Measurements from ENCODE around the gene GAPDHS. TPM values are rescaled to one million over a fixed set of nuclear protein-coding genes. Genes with fewer than 3 reads are reported as not detected.

The GAPDHS gene
- total and polyA plus RNA-seq, 2 of the 4 experiments (the other 2 are of a cell fraction): not detected

DNA sequence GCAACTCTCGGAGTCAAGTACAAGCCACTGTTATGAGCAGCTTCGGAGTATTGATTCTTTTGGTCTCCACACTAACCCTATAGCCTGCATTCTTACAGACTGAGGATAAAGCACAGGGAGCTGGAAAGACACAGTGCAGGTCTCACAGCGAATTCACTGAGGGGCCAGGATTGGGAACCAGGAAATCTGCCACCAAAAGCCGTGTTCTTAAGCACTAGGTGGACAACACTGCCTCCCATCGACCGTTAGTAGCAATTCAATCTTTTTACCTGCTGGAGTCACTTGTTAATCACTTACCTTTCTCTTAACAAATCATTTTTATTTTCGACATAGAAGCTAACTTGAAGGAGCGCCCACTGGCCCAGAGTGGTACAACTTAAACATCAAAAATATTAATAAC is 59.0 kb downstream of the GAPDHS start:
- Histone ChIP-seq H3K4me3 (ENCODE audit: insufficient read depth, low read depth, low read length) (no peak overlapping the region), H3K18ac (ENCODE audit: low read depth, low read length) (no peak overlapping the region), H3K27me3 (ENCODE audit: control insufficient read depth, insufficient read depth, low read length) (peaks cover 4% of the 10 kb centered on the region; the same call in 1 of the 2 replicates), H2BK15ac (ENCODE audit: low read depth, low read length) (no peak overlapping the region), H3K23ac (ENCODE audit: low read depth, low read length) (no peak overlapping the region), H2BK20ac (ENCODE audit: low read depth, low read length) (no peak overlapping the region), H2BK120ac (ENCODE audit: low read depth, low read length) (no peak overlapping the region), H2AK9ac (replicated peaks; ENCODE audit: low read depth, low read length, poor library complexity) (no peak overlapping the region), H3K4ac (ENCODE audit: low read depth, low read length) (no peak overlapping the region), H3K14ac (replicated peaks; ENCODE audit: low read depth, low read length) (no peak overlapping the region), H3K9me1 (ENCODE audit: insufficient read depth, low read length) (no peaks in the 10 kb centered on the region), H3K27ac (ENCODE audit: insufficient read depth, low read length) (no peak overlapping the region), H3K4me1 (ENCODE audit: control insufficient read depth, insufficient read depth, low read length) (no peaks in the 10 kb centered on the region), H4K8ac (ENCODE audit: low read depth in 2 of 2, low read length in 2 of 2) (no peak overlapping the region), H3K36me3 (ENCODE audit: control insufficient read depth, insufficient read depth, low read length) (no peaks in the 10 kb centered on the region), H3K4me2 (ENCODE audit: low read depth, low read length) (no peak overlapping the region), H4K20me1 (ENCODE audit: insufficient read depth, low read length) (no peaks in the 10 kb centered on the region), H2AK5ac (ENCODE audit: low read depth, low read length) (no peak overlapping the region), H4K91ac (ENCODE audit: insufficient read depth, low read depth, low read length) (no peak overlapping the region), H3K79me1 (ENCODE audit: low read depth in 1 of 2, low read length in 2 of 2) (no peaks in the 10 kb centered on the region), H4K5ac (ENCODE audit: low read depth, low read length) (no peak overlapping the region), H3K9me3 (ENCODE audit: control insufficient read depth, insufficient read depth, low read length) (no peaks in the 10 kb centered on the region), H2BK5ac (ENCODE audit: low read depth, low read length, poor library complexity, severe bottlenecking) (no peak overlapping the region), H3K9ac (ENCODE audit: low read depth, low read length) (no peak overlapping the region), H2AFZ (replicated peaks; ENCODE audit: low read length, poor library complexity) (peak overlapping the region; percentile 11), H3K56ac (ENCODE audit: extremely low read depth, insufficient read depth, low read length) (no peak overlapping the region)
- CTCF ChIA-PET: interaction anchor here (0.6 to 1.3 kb wide), 3 partner anchors 12 to 82 kb away, joined by 3 read pairs; no protein-coding TSS in a partner anchor
- ATAC-seq (ENCODE audit: low read depth): peak; percentile 35; the same call in 1 of the 2 replicates
- POLR2A ChIA-PET (ENCODE audit: unreplicated experiment): no interaction called here
- intact Hi-C loops (cut with micrococcal nuclease) (no loop called here), in situ Hi-C loops (cut with MboI; ENCODE audit: low sequenced_read_pairs) (loop anchor here (25.0 kb wide), 1 partner anchor 255 kb away; the partner anchor contains the start of genes CD22 and FFAR1), dilution Hi-C loops (cut with HindIII; ENCODE audit: low sequenced_read_pairs, unreplicated experiment) (no loop called here)
- 11% methylated on average over 4 of the region's 8 CpGs; no CpG with 5 or more reads in 1 of the 2 experiments for WGBS, 2 experiments (ENCODE audit: extremely low coverage in 2 of 2, insufficient read length in 1 of 2)
- peak; percentile 62 for TF ChIP-seq RAD21 (IDR thresholded peaks at IDR 0.05; ENCODE audit: low read length)
- TF ChIP-seq, protein P1, sequence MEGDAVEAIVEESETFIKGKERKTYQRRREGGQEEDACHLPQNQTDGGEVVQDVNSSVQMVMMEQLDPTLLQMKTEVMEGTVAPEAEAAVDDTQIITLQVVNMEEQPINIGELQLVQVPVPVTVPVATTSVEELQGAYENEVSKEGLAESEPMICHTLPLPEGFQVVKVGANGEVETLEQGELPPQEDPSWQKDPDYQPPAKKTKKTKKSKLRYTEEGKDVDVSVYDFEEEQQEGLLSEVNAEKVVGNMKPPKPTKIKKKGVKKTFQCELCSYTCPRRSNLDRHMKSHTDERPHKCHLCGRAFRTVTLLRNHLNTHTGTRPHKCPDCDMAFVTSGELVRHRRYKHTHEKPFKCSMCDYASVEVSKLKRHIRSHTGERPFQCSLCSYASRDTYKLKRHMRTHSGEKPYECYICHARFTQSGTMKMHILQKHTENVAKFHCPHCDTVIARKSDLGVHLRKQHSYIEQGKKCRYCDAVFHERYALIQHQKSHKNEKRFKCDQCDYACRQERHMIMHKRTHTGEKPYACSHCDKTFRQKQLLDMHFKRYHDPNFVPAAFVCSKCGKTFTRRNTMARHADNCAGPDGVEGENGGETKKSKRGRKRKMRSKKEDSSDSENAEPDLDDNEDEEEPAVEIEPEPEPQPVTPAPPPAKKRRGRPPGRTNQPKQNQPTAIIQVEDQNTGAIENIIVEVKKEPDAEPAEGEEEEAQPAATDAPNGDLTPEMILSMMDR (conservative IDR thresholded peaks at IDR 0.05; ENCODE audit: low read depth, low read length): peak; percentile 55
- TF ChIP-seq MAFK (IDR thresholded peaks at IDR 0.05; ENCODE audit: low read depth, low read length): no peak
- peak; percentile 42 for TF ChIP-seq SMC3 (IDR thresholded peaks at IDR 0.05; ENCODE audit: low read depth, low read length)
- no TSS peak for BruUV-seq (replicated peaks)
- peak; percentile 37 for DNase-seq

Other genes with a start within 250 kb of the GAPDHS start
- not detected in 2 replicates for gene MAG, start 241.3 kb upstream of the GAPDHS start, total RNA-seq (2012; rRNA removed)
- not detected in 2 replicates for gene MAG, start 241.3 kb upstream of the GAPDHS start, polyA plus RNA-seq (2012; rRNA removed)
- 0.18 TPM in 1 of 2 replicates, not detected in the other for gene CD22, start 204.3 kb upstream of the GAPDHS start, total RNA-seq (2012; rRNA removed)
- gene CD22, start 204.3 kb upstream of the GAPDHS start, polyA plus RNA-seq (2012; rRNA removed): 0.22 TPM in 2 replicates
- not detected in 2 replicates for gene FFAR1, start 185.6 kb upstream of the GAPDHS start, total RNA-seq (2012; rRNA removed)
- not detected in 2 replicates for gene FFAR1, start 185.6 kb upstream of the GAPDHS start, polyA plus RNA-seq (2012; rRNA removed)
- not detected in 2 replicates for gene FFAR3, start 175.0 kb upstream of the GAPDHS start, total RNA-seq (2012; rRNA removed)
- not detected in 2 replicates for gene FFAR3, start 175.0 kb upstream of the GAPDHS start, polyA plus RNA-seq (2012; rRNA removed)
- gene GPR42, start 162.4 kb upstream of the GAPDHS start, total RNA-seq (2012; rRNA removed): not detected in 2 replicates
- gene GPR42, start 162.4 kb upstream of the GAPDHS start, polyA plus RNA-seq (2012; rRNA removed): not detected in 2 replicates
- gene FFAR2, start 85.2 kb upstream of the GAPDHS start, total RNA-seq (2012; rRNA removed): not detected in 2 replicates
- not detected in 2 replicates for gene FFAR2, start 85.2 kb upstream of the GAPDHS start, polyA plus RNA-seq (2012; rRNA removed)
- not detected in 2 replicates for gene KRTDAP, start 43.0 kb upstream of the GAPDHS start, total RNA-seq (2012; rRNA removed)
- gene KRTDAP, start 43.0 kb upstream of the GAPDHS start, polyA plus RNA-seq (2012; rRNA removed): not detected in 2 replicates
- gene DMKN, start 19.8 kb upstream of the GAPDHS start, total RNA-seq (2012; rRNA removed): 0.28 and 0.36 TPM in 2 replicates
- gene DMKN, start 19.8 kb upstream of the GAPDHS start, polyA plus RNA-seq (2012; rRNA removed): 2.2 and 2.4 TPM in 2 replicates
- gene SBSN, start 5.1 kb upstream of the GAPDHS start, total RNA-seq (2012; rRNA removed): 0.56 and 0.72 TPM in 2 replicates
- 6.4 and 6.9 TPM in 2 replicates for gene SBSN, start 5.1 kb upstream of the GAPDHS start, polyA plus RNA-seq (2012; rRNA removed)
- 59.2 and 67.6 TPM in 2 replicates for gene TMEM147, start 12.2 kb downstream of the GAPDHS start, total RNA-seq (2012; rRNA removed)
- 108 and 132 TPM in 2 replicates for gene TMEM147, start 12.2 kb downstream of the GAPDHS start, polyA plus RNA-seq (2012; rRNA removed)
- not detected in 2 replicates for gene ATP4A, start 30.2 kb downstream of the GAPDHS start, total RNA-seq (2012; rRNA removed)
- not detected in 2 replicates for gene ATP4A, start 30.2 kb downstream of the GAPDHS start, polyA plus RNA-seq (2012; rRNA removed)
- gene PMIS2, start 52.7 kb downstream of the GAPDHS start, total RNA-seq (2012; rRNA removed): not detected in 2 replicates
- gene PMIS2, start 52.7 kb downstream of the GAPDHS start, polyA plus RNA-seq (2012; rRNA removed): not detected in 2 replicates
- gene HAUS5, start 79.3 kb downstream of the GAPDHS start, total RNA-seq (2012; rRNA removed): 3.1 and 3.4 TPM in 2 replicates
- 6.2 and 6.4 TPM in 2 replicates for gene HAUS5, start 79.3 kb downstream of the GAPDHS start, polyA plus RNA-seq (2012; rRNA removed)
- 19.0 and 20.6 TPM in 2 replicates for gene RBM42, start 95.6 kb downstream of the GAPDHS start, total RNA-seq (2012; rRNA removed)
- 41.5 and 53.9 TPM in 2 replicates for gene RBM42, start 95.6 kb downstream of the GAPDHS start, polyA plus RNA-seq (2012; rRNA removed)
- gene ETV2, start 108.3 kb downstream of the GAPDHS start, total RNA-seq (2012; rRNA removed): 0.28 TPM in 1 of 2 replicates, not detected in the other
- 1.2 and 1.4 TPM in 2 replicates for gene ETV2, start 108.3 kb downstream of the GAPDHS start, polyA plus RNA-seq (2012; rRNA removed)
- 913 and 983 TPM in 2 replicates for gene COX6B1, start 114.9 kb downstream of the GAPDHS start, total RNA-seq (2012; rRNA removed)
- 824 and 914 TPM in 2 replicates for gene COX6B1, start 114.9 kb downstream of the GAPDHS start, polyA plus RNA-seq (2012; rRNA removed)
- not detected in 2 replicates for gene UPK1A, start 133.1 kb downstream of the GAPDHS start, total RNA-seq (2012; rRNA removed)
- 0.20 and 0.21 TPM in 2 replicates for gene UPK1A, start 133.1 kb downstream of the GAPDHS start, polyA plus RNA-seq (2012; rRNA removed)
- gene ZBTB32, start 171.1 kb downstream of the GAPDHS start, total RNA-seq (2012; rRNA removed): not detected in 2 replicates
- not detected in 2 replicates for gene ZBTB32, start 171.1 kb downstream of the GAPDHS start, polyA plus RNA-seq (2012; rRNA removed)
- gene KMT2B, start 184.5 kb downstream of the GAPDHS start, total RNA-seq (2012; rRNA removed): 1.9 and 3.0 TPM in 2 replicates
- 27.5 and 30.7 TPM in 2 replicates for gene KMT2B, start 184.5 kb downstream of the GAPDHS start, polyA plus RNA-seq (2012; rRNA removed)
- gene IGFLR1, start 209.0 kb downstream of the GAPDHS start, total RNA-seq (2012; rRNA removed): 0.72 and 2.8 TPM in 2 replicates
- 2.7 and 3.8 TPM in 2 replicates for gene IGFLR1, start 209.0 kb downstream of the GAPDHS start, polyA plus RNA-seq (2012; rRNA removed)
- gene U2AF1L4, start 212.0 kb downstream of the GAPDHS start, total RNA-seq (2012; rRNA removed): 6.1 and 8.1 TPM in 2 replicates
- gene U2AF1L4, start 212.0 kb downstream of the GAPDHS start, polyA plus RNA-seq (2012; rRNA removed): 15.0 and 15.6 TPM in 2 replicates
- 8.6 and 9.0 TPM in 2 replicates for gene PSENEN, start 212.2 kb downstream of the GAPDHS start, total RNA-seq (2012; rRNA removed)
- 47.0 and 59.1 TPM in 2 replicates for gene PSENEN, start 212.2 kb downstream of the GAPDHS start, polyA plus RNA-seq (2012; rRNA removed)
- 12.7 and 12.8 TPM in 2 replicates for gene LIN37, start 215.1 kb downstream of the GAPDHS start, total RNA-seq (2012; rRNA removed)
- 17.2 and 23.1 TPM in 2 replicates for gene LIN37, start 215.1 kb downstream of the GAPDHS start, polyA plus RNA-seq (2012; rRNA removed)
- 5.7 and 6.9 TPM in 2 replicates for gene HSPB6, start 223.6 kb downstream of the GAPDHS start, total RNA-seq (2012; rRNA removed)
- gene HSPB6, start 223.6 kb downstream of the GAPDHS start, polyA plus RNA-seq (2012; rRNA removed): 188 and 206 TPM in 2 replicates
- gene PROSER3, start 224.7 kb downstream of the GAPDHS start, total RNA-seq (2012; rRNA removed): 3.3 and 5.4 TPM in 2 replicates
- gene PROSER3, start 224.7 kb downstream of the GAPDHS start, polyA plus RNA-seq (2012; rRNA removed): 17.9 and 21.8 TPM in 2 replicates
- 0.28 and 0.72 TPM in 2 replicates for gene ARHGAP33, start 242.1 kb downstream of the GAPDHS start, total RNA-seq (2012; rRNA removed)
- 11.9 and 16.3 TPM in 2 replicates for gene ARHGAP33, start 242.1 kb downstream of the GAPDHS start, polyA plus RNA-seq (2012; rRNA removed)